Astrocyte (in vitro differentiated cells and primary cell): ENCODE measurements around the gene MRPS11. TPM values are rescaled to one million over a fixed set of nuclear protein-coding genes. Genes with fewer than 3 reads are reported as not detected.
A peak's percentile ranks its signal among the peaks of the same experiment; 100 is the strongest.
"Not testable (repeated sequence)": the region's sequence is repeated elsewhere in the genome, so short reads cannot be mapped to it uniquely, and the experiment has no call there.

ENCODE experiments used
- DNase-seq: peaks from one replicate; pipeline ENCODE4 v3.0.0-alpha.2; 2010; ENCODE audit warnings: low read depth
- FAIRE-seq: peaks from 2 replicates; lab custom pipeline; 2011; peaks lifted over from hg19 to GRCh38; lab: Jason Lieb, UNC
- H2AFZ ChIP-seq: 2 replicates; pipeline ENCODE4 v1.6.0; 2012; ENCODE audit warnings: low read depth, low read length, inconsistent platforms
- H3K27ac ChIP-seq: 2 replicates; pipeline ENCODE4 v1.5.1; 2011; ENCODE audit warnings: low read depth, low read length, inconsistent platforms
- H3K27me3 ChIP-seq: 2 replicates; pipeline ENCODE4 v1.6.0; 2011; ENCODE audit warnings: low read length, inconsistent platforms; ENCODE audit not compliant: insufficient read depth
- H3K36me3 ChIP-seq: 2 replicates; pipeline ENCODE4 v1.5.1; 2011; ENCODE audit warnings: low read length, inconsistent platforms; ENCODE audit not compliant: insufficient read depth
- H3K4me1 ChIP-seq: 2 replicates; pipeline ENCODE4 v1.5.1; 2011; ENCODE audit warnings: low read length, inconsistent platforms; ENCODE audit not compliant: insufficient read depth
- H3K4me2 ChIP-seq: 2 replicates; pipeline ENCODE4 v1.6.0; 2012; ENCODE audit warnings: low read length, inconsistent platforms
- H3K4me3 ChIP-seq: 2 replicates; pipeline ENCODE4 v1.5.1; 2011; ENCODE audit warnings: low read depth, mild to moderate bottlenecking, low read length, inconsistent platforms; ENCODE audit not compliant: insufficient read depth
- H3K79me2 ChIP-seq: 2 replicates; pipeline ENCODE4 v1.6.0; 2012; ENCODE audit warnings: mild to moderate bottlenecking, low read length, inconsistent platforms; ENCODE audit not compliant: insufficient read depth
- H3K9ac ChIP-seq: 2 replicates; pipeline ENCODE4 v1.6.0; 2012; ENCODE audit warnings: mild to moderate bottlenecking, low read length, inconsistent platforms
- H3K9me3 ChIP-seq: 2 replicates; pipeline ENCODE4 v1.5.1; 2012; ENCODE audit warnings: low read depth, mild to moderate bottlenecking, low read length, inconsistent platforms; ENCODE audit not compliant: insufficient read depth
- H4K20me1 ChIP-seq: 2 replicates; pipeline ENCODE4 v1.6.0; 2012; ENCODE audit warnings: low read length, inconsistent platforms; ENCODE audit not compliant: insufficient read depth
- H3K27ac Mint-ChIP-seq: one replicate; pipeline ENCODE4 v1.8.0; 2021; ENCODE audit warnings: mild to moderate bottlenecking, mixed read lengths; ENCODE audit not compliant: unreplicated experiment
- H3K27me3 Mint-ChIP-seq: one replicate; pipeline ENCODE4 v1.8.0; 2021; ENCODE audit warnings: low read depth, mixed read lengths; ENCODE audit not compliant: unreplicated experiment
- H3K36me3 Mint-ChIP-seq: one replicate; pipeline ENCODE4 v1.8.0; 2021; ENCODE audit warnings: low read depth, mixed read lengths; ENCODE audit not compliant: unreplicated experiment
- H3K4me1 Mint-ChIP-seq: one replicate; pipeline ENCODE4 v1.8.0; 2021; ENCODE audit warnings: low read depth, mixed read lengths; ENCODE audit not compliant: unreplicated experiment
- H3K4me3 Mint-ChIP-seq: one replicate; pipeline ENCODE4 v1.8.0; 2021; ENCODE audit warnings: mild to moderate bottlenecking, moderate library complexity, mixed read lengths; ENCODE audit not compliant: unreplicated experiment
- H3K9me3 Mint-ChIP-seq: one replicate; pipeline ENCODE4 v1.8.0; 2021; ENCODE audit warnings: mild to moderate bottlenecking, mixed read lengths; ENCODE audit not compliant: unreplicated experiment
- EZH2 ChIP-seq: IDR thresholded peaks from 2 replicates; pipeline ENCODE4 v1.6.1; 2012; ENCODE audit warnings: mild to moderate bottlenecking, low read length, inconsistent platforms; ENCODE audit not compliant: insufficient read depth
- total RNA-seq: library from RNA; stranded (reverse); gene quantifications from 2 replicates; pipeline ENCODE4 v1.2.1, GENCODE V29; 2021
- TF ChIP-seq, protein P1 (sequence below): IDR thresholded peaks from 2 replicates; pipeline ENCODE4 v1.5.1; 2011; ENCODE audit warnings: low read depth, mild to moderate bottlenecking, inconsistent platforms, low read length, moderate library complexity; ENCODE audit not compliant: insufficient read depth

The MRPS11 gene
- total RNA-seq, 1 donor from 2014 or later, result 50.7 TPM

- H3K9me3 Mint-ChIP-seq, result no peaks in the 10 kb centered on the region
- Histone ChIP-seq H3K4me1 (no peaks in the 10 kb centered on the region), H3K79me2 (no peaks in the 10 kb centered on the region), H3K27ac (no peak overlapping the region), H4K20me1 (no peaks in the 10 kb centered on the region), H3K27me3 (no peaks in the 10 kb centered on the region), H2AFZ (no peak overlapping the region), H3K9me3 (no peaks in the 10 kb centered on the region), H3K9ac (no peak overlapping the region), H3K36me3 (no peaks in the 10 kb centered on the region), H3K4me3 (no peak overlapping the region), H3K4me2 (no peak overlapping the region)
- peak; percentile 36 for DNase-seq
- TF ChIP-seq, protein P1, sequence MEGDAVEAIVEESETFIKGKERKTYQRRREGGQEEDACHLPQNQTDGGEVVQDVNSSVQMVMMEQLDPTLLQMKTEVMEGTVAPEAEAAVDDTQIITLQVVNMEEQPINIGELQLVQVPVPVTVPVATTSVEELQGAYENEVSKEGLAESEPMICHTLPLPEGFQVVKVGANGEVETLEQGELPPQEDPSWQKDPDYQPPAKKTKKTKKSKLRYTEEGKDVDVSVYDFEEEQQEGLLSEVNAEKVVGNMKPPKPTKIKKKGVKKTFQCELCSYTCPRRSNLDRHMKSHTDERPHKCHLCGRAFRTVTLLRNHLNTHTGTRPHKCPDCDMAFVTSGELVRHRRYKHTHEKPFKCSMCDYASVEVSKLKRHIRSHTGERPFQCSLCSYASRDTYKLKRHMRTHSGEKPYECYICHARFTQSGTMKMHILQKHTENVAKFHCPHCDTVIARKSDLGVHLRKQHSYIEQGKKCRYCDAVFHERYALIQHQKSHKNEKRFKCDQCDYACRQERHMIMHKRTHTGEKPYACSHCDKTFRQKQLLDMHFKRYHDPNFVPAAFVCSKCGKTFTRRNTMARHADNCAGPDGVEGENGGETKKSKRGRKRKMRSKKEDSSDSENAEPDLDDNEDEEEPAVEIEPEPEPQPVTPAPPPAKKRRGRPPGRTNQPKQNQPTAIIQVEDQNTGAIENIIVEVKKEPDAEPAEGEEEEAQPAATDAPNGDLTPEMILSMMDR, result no peak
- TF ChIP-seq EZH2, result no peak
- no peak for FAIRE-seq
- H3K4me3 Mint-ChIP-seq, result no peak overlapping the region
- no peak overlapping the region for H3K27ac Mint-ChIP-seq
- H3K4me1 Mint-ChIP-seq, result peaks cover 2% of the 10 kb centered on the region
- H3K36me3 Mint-ChIP-seq, result peaks cover 9% of the 10 kb centered on the region
- H3K27me3 Mint-ChIP-seq, result no peaks in the 10 kb centered on the region
Observed at GRCh38 chr15:88512601-88513000, 45.1 kb downstream of the MRPS11 start.

GRCh38 chr15:88513195-88513594 is 45.7 kb downstream of the MRPS11 start:
- Mint-ChIP-seq H3K4me3 (no peak overlapping the region), H3K4me1 (peaks cover 2% of the 10 kb centered on the region), H3K9me3 (no peaks in the 10 kb centered on the region), H3K27ac (no peak overlapping the region), H3K36me3 (peaks cover 9% of the 10 kb centered on the region), H3K27me3 (no peaks in the 10 kb centered on the region)
- H3K4me2 ChIP-seq, result no peak overlapping the region
- no peaks in the 10 kb centered on the region for H3K27me3 ChIP-seq
- no peak overlapping the region for H3K4me3 ChIP-seq
- no peaks in the 10 kb centered on the region for H3K36me3 ChIP-seq
- H3K27ac ChIP-seq, result no peak overlapping the region
- no peak overlapping the region for H2AFZ ChIP-seq
- DNase-seq (peak; percentile 75), FAIRE-seq (no peak)
- no peaks in the 10 kb centered on the region for H3K79me2 ChIP-seq
- no peaks in the 10 kb centered on the region for H4K20me1 ChIP-seq
- no peak overlapping the region for H3K9ac ChIP-seq
- no peak for TF ChIP-seq EZH2
- TF ChIP-seq, protein P1, result no peak
- H3K9me3 ChIP-seq, result no peaks in the 10 kb centered on the region
- no peaks in the 10 kb centered on the region for H3K4me1 ChIP-seq

DNA sequence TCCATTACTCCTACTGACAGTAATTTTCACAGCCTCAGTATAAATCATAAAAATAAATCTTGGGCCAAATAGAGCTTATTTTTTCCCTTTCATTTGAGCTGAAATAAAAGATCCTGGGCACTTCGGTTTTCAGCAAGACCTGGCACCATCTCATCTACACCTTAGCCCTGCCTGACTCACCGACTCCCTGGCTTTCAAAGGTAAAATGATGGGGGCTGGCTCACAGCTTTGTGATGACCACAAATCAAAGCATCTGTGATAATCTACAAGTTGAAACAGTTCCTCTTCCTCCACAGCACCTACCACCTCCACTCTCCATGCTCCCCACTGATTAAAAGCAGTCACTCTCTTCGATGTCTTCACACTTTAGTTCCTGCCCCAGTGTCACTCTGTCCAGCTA is 51.4 kb downstream of the MRPS11 start:
- no peak overlapping the region for H3K4me3 Mint-ChIP-seq
- H3K9me3 Mint-ChIP-seq, result no peaks in the 10 kb centered on the region
- H3K27me3 Mint-ChIP-seq, result no peaks in the 10 kb centered on the region
- Histone ChIP-seq H3K36me3 (no peaks in the 10 kb centered on the region), H4K20me1 (no peaks in the 10 kb centered on the region), H3K4me1 (no peaks in the 10 kb centered on the region), H3K9ac (no peak overlapping the region), H3K4me3 (no peak overlapping the region), H3K79me2 (no peaks in the 10 kb centered on the region), H3K27ac (no peak overlapping the region), H3K4me2 (no peak overlapping the region), H3K9me3 (no peaks in the 10 kb centered on the region), H2AFZ (no peak overlapping the region), H3K27me3 (no peaks in the 10 kb centered on the region)
- no peaks in the 10 kb centered on the region for H3K4me1 Mint-ChIP-seq
- H3K27ac Mint-ChIP-seq, result no peak overlapping the region
- TF ChIP-seq, protein P1, result no peak
- no peak for TF ChIP-seq EZH2
- FAIRE-seq (no peak), DNase-seq (no peak)
- peaks cover 5% of the 10 kb centered on the region for H3K36me3 Mint-ChIP-seq

DNA sequence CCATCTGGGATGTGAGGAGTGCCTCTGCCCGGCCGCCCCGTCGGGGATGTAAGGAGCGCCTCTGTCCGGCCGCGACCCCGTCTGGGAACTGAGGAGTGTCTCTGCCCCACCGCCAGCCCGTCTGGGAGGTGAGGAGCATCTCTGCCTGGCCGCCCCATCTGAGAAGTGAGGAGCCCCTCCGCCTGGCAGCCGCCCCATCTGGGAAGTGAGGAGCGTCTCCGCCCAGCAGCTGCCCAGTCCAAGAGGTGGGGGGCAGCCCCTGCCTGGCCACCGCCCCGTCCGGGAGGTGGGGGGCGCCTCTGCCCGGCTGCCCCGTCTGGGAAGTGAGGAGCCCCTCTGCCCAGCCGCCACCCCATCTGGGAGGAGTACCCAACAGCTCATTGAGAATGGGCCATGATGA is 56.6 kb downstream of the MRPS11 start:
- H3K9ac ChIP-seq, FAIRE-seq, H3K79me2 ChIP-seq, H3K27me3 ChIP-seq, H4K20me1 ChIP-seq, H3K27ac ChIP-seq, H3K4me3 Mint-ChIP-seq, H3K9me3 Mint-ChIP-seq, H3K27ac Mint-ChIP-seq, H3K4me1 Mint-ChIP-seq, H2AFZ ChIP-seq, H3K4me3 ChIP-seq, H3K27me3 Mint-ChIP-seq, H3K36me3 Mint-ChIP-seq, H3K9me3 ChIP-seq, DNase-seq, H3K4me2 ChIP-seq, H3K4me1 ChIP-seq, H3K36me3 ChIP-seq: not testable (repeated sequence)
